D721Med (cell line): ENCODE results near the gene KLF11.
A peak's percentile ranks its signal among the peaks of the same experiment; 100 is the strongest.

ENCODE experiments used
- DNase-seq: peaks from one replicate; pipeline ENCODE4 v3.0.0; 2011; ENCODE audit warnings: low spot score; ENCODE audit not compliant: insufficient read length
- FAIRE-seq: peaks from 2 replicates; lab custom pipeline; 2011; peaks lifted over from hg19 to GRCh38; lab: Jason Lieb, UNC
- TF ChIP-seq, protein P1 (sequence below): IDR thresholded peaks from 2 replicates; pipeline ENCODE4 v1.5.1; 2012; ENCODE audit warnings: mild to moderate bottlenecking, control low read depth; ENCODE audit not compliant: insufficient read depth; ENCODE audit errors: missing control alignments

Gene KLF11

DNA sequence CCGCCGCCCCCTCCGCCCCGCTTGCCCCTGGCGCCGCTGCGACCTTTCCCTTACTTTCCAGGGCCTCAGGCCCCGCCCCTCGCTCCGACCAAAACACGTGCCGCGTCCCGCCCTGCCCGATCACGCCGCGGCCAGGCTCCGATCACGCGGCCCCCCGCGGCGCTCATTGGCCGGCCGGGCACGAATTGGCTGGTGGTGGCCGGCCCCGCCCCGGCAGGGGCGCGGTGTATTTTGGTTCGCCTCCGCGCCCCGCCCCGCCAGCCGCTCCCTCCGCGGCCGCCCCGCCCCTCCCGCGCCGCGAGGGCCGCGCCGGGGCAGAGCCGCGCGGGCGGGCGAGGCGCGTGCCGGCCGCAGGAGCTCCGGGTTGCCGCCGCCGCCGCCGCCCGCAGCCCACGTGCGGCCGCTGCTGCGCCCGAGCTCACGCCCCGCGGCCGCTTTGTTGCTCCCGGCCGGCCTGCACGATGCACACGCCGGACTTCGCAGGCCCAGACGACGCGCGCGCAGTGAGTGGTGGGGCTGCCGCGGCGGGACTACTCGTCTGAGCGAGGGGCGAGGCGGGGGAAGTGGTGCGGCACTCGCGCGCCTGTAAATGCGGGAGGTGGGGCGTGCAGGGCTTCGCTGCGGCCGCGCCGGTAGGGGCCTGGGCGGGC lies at the start of gene KLF11:
Gene KLF11, plus strand, starts transcription at position 295 of the 650 bp plus-strand sequence. Its CDS starts 167 bp downstream, at position 462.
- FAIRE-seq: no peak
- no peak for DNase-seq
- TF ChIP-seq, protein P1, sequence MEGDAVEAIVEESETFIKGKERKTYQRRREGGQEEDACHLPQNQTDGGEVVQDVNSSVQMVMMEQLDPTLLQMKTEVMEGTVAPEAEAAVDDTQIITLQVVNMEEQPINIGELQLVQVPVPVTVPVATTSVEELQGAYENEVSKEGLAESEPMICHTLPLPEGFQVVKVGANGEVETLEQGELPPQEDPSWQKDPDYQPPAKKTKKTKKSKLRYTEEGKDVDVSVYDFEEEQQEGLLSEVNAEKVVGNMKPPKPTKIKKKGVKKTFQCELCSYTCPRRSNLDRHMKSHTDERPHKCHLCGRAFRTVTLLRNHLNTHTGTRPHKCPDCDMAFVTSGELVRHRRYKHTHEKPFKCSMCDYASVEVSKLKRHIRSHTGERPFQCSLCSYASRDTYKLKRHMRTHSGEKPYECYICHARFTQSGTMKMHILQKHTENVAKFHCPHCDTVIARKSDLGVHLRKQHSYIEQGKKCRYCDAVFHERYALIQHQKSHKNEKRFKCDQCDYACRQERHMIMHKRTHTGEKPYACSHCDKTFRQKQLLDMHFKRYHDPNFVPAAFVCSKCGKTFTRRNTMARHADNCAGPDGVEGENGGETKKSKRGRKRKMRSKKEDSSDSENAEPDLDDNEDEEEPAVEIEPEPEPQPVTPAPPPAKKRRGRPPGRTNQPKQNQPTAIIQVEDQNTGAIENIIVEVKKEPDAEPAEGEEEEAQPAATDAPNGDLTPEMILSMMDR: no peak

DNA sequence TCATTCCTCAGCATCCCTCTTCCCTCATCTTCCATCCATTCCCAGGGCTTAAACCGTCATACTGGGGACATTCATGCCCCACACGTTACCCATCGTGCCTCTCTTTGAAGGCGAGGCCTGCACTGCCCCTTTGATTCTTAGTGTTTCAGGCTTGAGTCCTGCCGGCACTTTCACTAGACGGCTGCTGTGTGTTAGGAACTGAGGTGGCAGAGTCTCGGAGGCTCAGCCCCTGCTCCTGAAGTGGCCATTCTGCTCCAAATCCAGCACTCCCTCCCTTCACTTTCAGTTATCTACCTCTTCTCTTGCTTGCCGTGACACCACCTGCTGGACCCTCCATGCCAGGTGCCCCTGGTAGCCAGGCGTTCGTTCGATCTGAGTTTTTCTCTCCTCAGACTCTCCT lies 48.9 kb upstream of the KLF11 start:
- DNase-seq (no peak), FAIRE-seq (no peak)
- TF ChIP-seq, protein P1: no peak

DNA sequence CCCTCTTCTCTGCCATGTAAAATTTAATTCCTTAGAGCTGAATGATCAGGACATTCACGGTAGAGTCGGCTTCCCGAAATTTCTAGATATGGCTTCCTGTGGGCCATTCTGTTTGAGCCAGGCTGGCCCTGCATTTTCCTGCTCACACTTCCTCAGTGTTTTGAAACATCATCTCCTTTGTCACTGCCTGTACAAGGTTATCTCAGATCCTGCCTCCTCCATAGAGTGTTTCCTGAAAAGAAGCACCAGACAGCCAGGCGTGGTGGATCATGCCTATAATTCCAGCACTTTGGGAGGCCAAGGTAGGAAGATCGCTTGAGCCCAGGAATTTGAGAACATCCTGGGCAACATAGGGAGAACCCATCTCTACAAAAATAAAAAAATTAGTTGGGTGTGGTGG lies 48.3 kb upstream of the KLF11 start:
- TF ChIP-seq, protein P1: no peak
- DNase-seq: no peak
- no peak for FAIRE-seq

- TF ChIP-seq, protein P1: no peak
- no peak for DNase-seq
- peak; percentile 94 for FAIRE-seq
Observed at GRCh38 chr2:9996321-9996720, 47.0 kb upstream of the KLF11 start.

DNA sequence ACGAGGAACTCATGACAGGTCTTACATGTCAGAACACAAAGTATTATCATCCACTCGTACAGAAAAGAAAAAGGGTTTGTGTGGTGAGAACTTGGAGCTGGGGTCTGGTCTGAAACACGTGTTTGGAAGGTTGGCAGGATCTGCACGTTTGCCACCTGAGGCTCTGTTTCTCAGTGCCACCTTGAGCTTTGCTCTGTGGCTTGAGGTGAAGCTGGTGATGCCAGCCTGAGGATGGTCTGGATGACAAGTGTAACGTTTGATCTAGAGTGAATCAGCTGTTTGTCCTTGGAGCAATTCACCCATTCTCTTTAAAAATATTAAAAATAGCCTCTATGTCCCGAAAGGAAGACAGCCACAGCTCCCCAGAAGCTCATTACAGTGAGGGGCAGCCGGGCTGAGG lies 45.4 kb upstream of the KLF11 start:
- FAIRE-seq (no peak), DNase-seq (no peak)
- TF ChIP-seq, protein P1: no peak

- DNase-seq (no peak), FAIRE-seq (no peak)
- TF ChIP-seq, protein P1: no peak
Observed at GRCh38 chr2:9998916-9999654, 44.3 kb upstream of the KLF11 start.

- DNase-seq: no peak
- TF ChIP-seq, protein P1: no peak
- no peak for FAIRE-seq
Observed at GRCh38 chr2:9999693-10000092, 43.7 kb upstream of the KLF11 start.
